ENCODE results near the gene FZR1. TPM values are rescaled to one million over a fixed set of nuclear protein-coding genes. Genes with fewer than 3 reads are reported as not detected.

The FZR1 gene
- total and polyA plus RNA-seq, 2 of the 8 experiments (the other 6 are each of a cell fraction or from before 2014, with no cell fraction given), result 21.6 to 35.5 TPM

DNA sequence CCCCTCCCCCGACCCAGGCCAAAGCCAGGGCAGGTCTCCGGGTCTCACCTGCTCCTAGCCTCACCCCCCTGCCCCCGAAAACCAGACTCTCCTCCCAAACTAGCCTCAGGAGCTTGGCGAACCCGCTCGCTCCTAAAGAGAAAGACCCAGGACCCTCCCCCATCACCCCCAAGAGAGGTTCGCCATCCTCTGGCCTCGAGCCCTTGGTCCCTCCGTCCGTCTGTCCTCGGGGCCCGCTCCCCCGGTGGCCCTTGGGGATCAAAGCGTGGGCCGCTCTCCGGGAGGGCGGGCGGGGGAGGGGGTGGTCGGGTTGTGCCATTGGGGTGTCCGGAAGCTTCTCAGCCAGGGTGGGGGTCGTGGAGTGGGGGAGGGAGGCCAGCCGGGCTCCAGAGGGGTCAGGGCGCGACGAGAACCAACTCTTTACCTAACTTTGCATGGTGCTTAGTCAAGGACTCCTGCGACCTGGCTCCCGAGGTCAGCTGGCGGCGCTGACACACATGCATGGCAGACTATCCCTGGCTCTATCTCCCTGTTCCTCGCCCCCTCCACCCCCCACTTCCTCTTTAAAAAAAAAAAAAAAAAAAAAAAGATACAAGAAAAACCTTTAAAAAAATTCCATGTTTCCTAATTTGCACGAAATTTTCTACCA lies 41.4 kb upstream of the FZR1 start:
- Histone ChIP-seq H3K79me1 (ENCODE audit: low read depth, low read length) (no peaks in the 10 kb centered on the region), H4K8ac (ENCODE audit: extremely low read depth, insufficient read depth, low read length) (no peak overlapping the region), H3K4me1 (replicated peaks in 1 of 4; ENCODE audit: control insufficient read depth in 3 of 4, insufficient read depth in 4 of 4, low read length in 3 of 4) (peaks cover 0 to 6% (median 2%) of the 10 kb centered on the region in 4 experiments; a peak in 6 of 7 replicates), H2AFZ (ENCODE audit: low read length) (no peak overlapping the region), H3K23ac (ENCODE audit: insufficient read length) (no peak overlapping the region), H3K18ac (ENCODE audit: extremely low read depth, low read length) (no peak overlapping the region; the same call in none of the 2 replicates), H4K5ac (ENCODE audit: insufficient read length, low read depth, low read length) (no peak overlapping the region), H3K4me2 (ENCODE audit: insufficient read depth in 1 of 2, low read depth in 2 of 2, low read length in 2 of 2) (peak overlapping the region; percentile 63 to 81), H3K4me3 (ENCODE audit: extremely low read depth in 1 of 4, insufficient read depth in 2 of 4, low read depth in 3 of 4, low read length in 4 of 4) (peak overlapping the region in 2 of 4 experiments; percentile 29 to 72; a peak in 5 of 8 replicates), H3K4ac (replicated peaks; ENCODE audit: insufficient read length, low read depth, low read length) (no peak overlapping the region), H2BK20ac (ENCODE audit: low read length) (no peak overlapping the region), H3K9ac (replicated peaks in 1 of 4; ENCODE audit: extremely low read depth in 1 of 4, low read depth in 3 of 4, low read length in 3 of 4) (no peak overlapping the region), H3K9me3 (ENCODE audit: insufficient read depth in 2 of 2, low read depth in 1 of 2, low read length in 1 of 2) (peaks cover 6 to 10% of the 10 kb centered on the region in 2 experiments; a peak in 3 of 4 replicates), H2BK120ac (replicated peaks; ENCODE audit: low read depth, low read length) (no peak overlapping the region), H2BK12ac (ENCODE audit: low read depth, low read length) (no peak overlapping the region), H2BK5ac (ENCODE audit: low read depth, low read length) (no peak overlapping the region), H2BK15ac (ENCODE audit: low read length) (no peak overlapping the region), H3K27me3 (replicated peaks in 1 of 4; ENCODE audit: control insufficient read depth in 3 of 4, extremely low read depth in 1 of 4, insufficient read depth in 3 of 4, low read length in 3 of 4) (peaks cover 24 to 53% (median 46%) of the 10 kb centered on the region in 4 experiments), H3K14ac (ENCODE audit: insufficient read length) (no peak overlapping the region), H3K23me2 (ENCODE audit: low read depth, low read length) (peaks cover 5% of the 10 kb centered on the region; the same call in 1 of the 2 replicates), H3K27ac (ENCODE audit: low read depth, low read length) (no peak overlapping the region), H3K79me2 (ENCODE audit: control insufficient read depth in 1 of 2, insufficient read depth in 2 of 2, low read length in 2 of 2) (no peaks in the 10 kb centered on the region), H4K20me1 (replicated peaks in 1 of 2; ENCODE audit: control insufficient read depth in 1 of 2, insufficient read depth in 2 of 2, low read length in 2 of 2) (peaks cover 3 to 4% of the 10 kb centered on the region in 2 experiments), H3K56ac (replicated peaks; ENCODE audit: insufficient read length, low read depth, low read length) (no peak overlapping the region), H3K36me3 (ENCODE audit: control insufficient read depth in 2 of 4, insufficient read depth in 4 of 4, low read length in 3 of 4) (no peaks in the 10 kb centered on the region; a peak in 1 of 8 replicates), H2AK5ac (ENCODE audit: low read depth, low read length) (no peak overlapping the region), H4K91ac (replicated peaks; ENCODE audit: insufficient read length, low read length) (no peak overlapping the region)
- DNase-seq (ENCODE audit: low read depth in 1 of 2, low spot score in 2 of 2), result no peak
- POLR2A ChIA-PET (ENCODE audit: partially characterized antibody), result interaction anchor here (1.6 to 1.9 kb wide), 3 partner anchors 13 to 20 kb away, joined by 3 to 5 read pairs (median 5); no protein-coding TSS in a partner anchor
- 2% methylated on average over 9 of the region's 31 CpGs; no CpG with 5 or more reads in 1 of the 2 experiments for WGBS, 2 experiments (ENCODE audit: extremely low coverage in 1 of 2, insufficient coverage in 1 of 2, insufficient read length in 1 of 2, insufficient replicate concordance in 2 of 2, low coverage in 1 of 2, low lambda C conversion rate in 2 of 2, missing lambda C conversion rate in 1 of 2)
- FAIRE-seq, result no peak
- CTCF ChIA-PET (ENCODE audit: partially characterized antibody), result interaction anchor here (0.9 to 1.8 kb wide), 5 partner anchors 8 to 137 kb away, joined by 3 to 9 read pairs (median 5); no protein-coding TSS in a partner anchor
- TF ChIP-seq, protein P1, sequence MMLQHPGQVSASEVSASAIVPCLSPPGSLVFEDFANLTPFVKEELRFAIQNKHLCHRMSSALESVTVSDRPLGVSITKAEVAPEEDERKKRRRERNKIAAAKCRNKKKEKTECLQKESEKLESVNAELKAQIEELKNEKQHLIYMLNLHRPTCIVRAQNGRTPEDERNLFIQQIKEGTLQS (IDR thresholded peaks at IDR 0.05; ENCODE audit: insufficient read depth, low read depth, low read length), result no peak
- TF ChIP-seq TAF1 (IDR thresholded peaks at IDR 0.05; ENCODE audit: low read depth, low read length) (no peak), CHD2 (IDR thresholded peaks at IDR 0.05; ENCODE audit: low read length) (no peak), CREB1 (IDR thresholded peaks at IDR 0.05) (no peak), RXRA (IDR thresholded peaks at IDR 0.05; ENCODE audit: insufficient read depth, low read depth, low read length) (no peak), SUZ12 (IDR thresholded peaks at IDR 0.05; ENCODE audit: low read length) (no peak; the same call in 1 of the 2 replicates), CTCF (IDR thresholded peaks at IDR 0.05; ENCODE audit: control extremely low read depth in 1 of 3, insufficient read depth in 1 of 3, low read depth in 1 of 3, low read length in 3 of 3) (no peak), POLR2A (IDR thresholded peaks at IDR 0.05; ENCODE audit: control extremely low read depth in 1 of 2, low read depth in 2 of 2, low read length in 2 of 2) (no peak), JUN (IDR thresholded peaks at IDR 0.05; ENCODE audit: low read depth, low read length) (no peak), YY1 (IDR thresholded peaks at IDR 0.05; ENCODE audit: low read depth, low read length) (no peak)
